HepG2 (cell line): ENCODE measurements around the gene DENND4B. TPM values are rescaled to one million over a fixed set of nuclear protein-coding genes. Genes with fewer than 3 reads are reported as not detected.
A peak's percentile ranks its signal among the peaks of the same experiment; 100 is the strongest.

Experiments used
- FOXO1 ChIP-seq: sonication (generic); formaldehyde crosslinking; IDR thresholded peaks from 2 replicates; pipeline ENCODE4 v1.4.0; 2020; ENCODE audit warnings: missing genetic modification reagents
- FUBP1 ChIP-seq: sonication (generic); formaldehyde crosslinking; IDR thresholded peaks from 2 replicates; pipeline ENCODE4 v1.5.1; 2020; ENCODE audit warnings: missing genetic modification reagents, mild to moderate bottlenecking, borderline replicate concordance
- GFI1 ChIP-seq: sonication (generic); formaldehyde crosslinking; IDR thresholded peaks from 2 replicates; pipeline ENCODE4 v1.5.0; 2020; ENCODE audit warnings: missing genetic modification reagents, mild to moderate bottlenecking, borderline replicate concordance
- KLF15 ChIP-seq: sonication (generic); formaldehyde crosslinking; IDR thresholded peaks from 2 replicates; pipeline ENCODE4 v1.8.1; 2023; ENCODE audit warnings: borderline replicate concordance, mild to moderate bottlenecking, inconsistent platforms, missing genetic modification reagents, mixed read lengths
- KMT2B ChIP-seq: IDR thresholded peaks from 2 replicates; pipeline ENCODE4 v1.6.1; 2016; ENCODE audit warnings: missing genetic modification reagents, missing compliant biosample characterization
- MBD4 ChIP-seq: IDR thresholded peaks from 2 replicates; pipeline ENCODE4 v1.6.1; 2012; ENCODE audit warnings: low read length, inconsistent platforms, borderline replicate concordance
- NONO ChIP-seq, 2 experiments: fragments of 450-650 bp in 1 of 2; sonication (generic) in 1 of 2; formaldehyde crosslinking in 1 of 2; IDR thresholded peaks in 1 of 2; conservative IDR thresholded peaks in 1 of 2; 2 replicates each; pipeline versions ENCODE4 v1.6.1 to v1.8.0; 2017 to 2022; ENCODE audit warnings: mild to moderate bottlenecking in 1 of 2, missing genetic modification reagents in 1 of 2, moderate library complexity in 1 of 2
- PCBP2 ChIP-seq: fragments of 200-400 bp; formaldehyde crosslinking; optimal IDR thresholded peaks from 2 replicates; pipeline ENCODE3; 2018; ENCODE audit warnings: low read length, low read depth; ENCODE audit not compliant: poor library complexity, severe bottlenecking
- RARA ChIP-seq: IDR thresholded peaks from 2 replicates; pipeline ENCODE4 v1.6.1; 2016; ENCODE audit warnings: missing genetic modification reagents, missing compliant biosample characterization
- TAF15 ChIP-seq: fragments of 200-400 bp; formaldehyde crosslinking; IDR thresholded peaks from one replicate; pipeline ENCODE4 v1.6.1; 2018; ENCODE audit warnings: mild to moderate bottlenecking, low read depth, low read length; ENCODE audit not compliant: poor library complexity, severe bottlenecking
- U2AF1 ChIP-seq: fragments of 200-400 bp; formaldehyde crosslinking; optimal IDR thresholded peaks from 2 replicates; pipeline ENCODE3; 2017; ENCODE audit warnings: mild to moderate bottlenecking, low read depth, low read length
- ZBTB4 ChIP-seq: sonication (generic); formaldehyde crosslinking; IDR thresholded peaks from 2 replicates; pipeline ENCODE4 v1.4.0; 2020; ENCODE audit warnings: missing genetic modification reagents, mild to moderate bottlenecking, borderline replicate concordance
- ZNF30 ChIP-seq: sonication (generic); formaldehyde crosslinking; IDR thresholded peaks from 2 replicates; pipeline ENCODE4 v1.5.0; 2020; ENCODE audit warnings: mild to moderate bottlenecking, missing genetic modification reagents
- ZNF614 ChIP-seq: IDR thresholded peaks from 2 replicates; pipeline ENCODE4 v1.6.1; 2018; ENCODE audit warnings: missing biosample characterization, missing genetic modification reagents, inconsistent platforms, borderline replicate concordance
- ZNF749 ChIP-seq: sonication (generic); formaldehyde crosslinking; IDR thresholded peaks from 2 replicates; pipeline ENCODE4 v1.8.0; 2022; ENCODE audit warnings: mild to moderate bottlenecking, missing genetic modification reagents, moderate library complexity, borderline replicate concordance
- ZNF761 ChIP-seq: sonication (generic); formaldehyde crosslinking; conservative IDR thresholded peaks from 2 replicates; pipeline ENCODE4 v1.4.0; 2020; ENCODE audit warnings: mild to moderate bottlenecking, missing genetic modification reagents
- polyA plus RNA-seq, 8 experiments: library from polyadenylated mRNA; depleted of rRNA in 3 of 8; stranded (reverse) in 7 of 8; unstranded in 1 of 8; fragments of >200 nt; fragmentation: Illumina TruSeq in 4 of 8; extraction: Trizol in 4 of 8; gene quantifications; 2 replicates each; pipeline versions ENCODE4 v1.2.1 to v1.2.3, GENCODE V29; 2011 to 2016; ENCODE audit warnings: low read depth in 4 of 8, missing spikeins in 1 of 8, mixed read lengths in 1 of 8; ENCODE audit not compliant: insufficient read depth in 1 of 8
- total RNA-seq, 5 experiments: library from RNA; depleted of rRNA; stranded (reverse); fragments of >200 nt; fragmentation: Illumina TruSeq; extraction: Trizol; gene quantifications; 2 replicates each; pipeline ENCODE4 v1.2.3, GENCODE V29; 2016; ENCODE audit warnings: low read depth in 1 of 5
- TF ChIP-seq, protein P1 (sequence below): IDR thresholded peaks from 2 replicates; pipeline ENCODE4 v1.6.1; 2016
- TF ChIP-seq, protein P2 (sequence below): IDR thresholded peaks from 2 replicates; pipeline ENCODE4 v1.6.1; 2016

The DENND4B gene
- total and polyA plus RNA-seq, 2 of the 13 experiments (the other 11 are each of a cell fraction or from before 2014, with no cell fraction given), result 15.1 to 20.3 TPM

GRCh38 chr1:153953859-153954365 is 7.4 kb upstream of the DENND4B start (continued):
- TF ChIP-seq KLF15 (CRISPR knock-in tag), result no peak; the same call in 1 of the 2 replicates
- TF ChIP-seq ZBTB4 (CRISPR knock-in tag), result no peak
- no peak for TF ChIP-seq MBD4
- TF ChIP-seq KMT2B, result 0 out of 2 replicates have a peak, but pooled peaks have one; percentile 52
- peak; percentile 64 for TF ChIP-seq FOXO1 (CRISPR knock-in tag)
- no peak for TF ChIP-seq U2AF1
- TF ChIP-seq, protein P1, sequence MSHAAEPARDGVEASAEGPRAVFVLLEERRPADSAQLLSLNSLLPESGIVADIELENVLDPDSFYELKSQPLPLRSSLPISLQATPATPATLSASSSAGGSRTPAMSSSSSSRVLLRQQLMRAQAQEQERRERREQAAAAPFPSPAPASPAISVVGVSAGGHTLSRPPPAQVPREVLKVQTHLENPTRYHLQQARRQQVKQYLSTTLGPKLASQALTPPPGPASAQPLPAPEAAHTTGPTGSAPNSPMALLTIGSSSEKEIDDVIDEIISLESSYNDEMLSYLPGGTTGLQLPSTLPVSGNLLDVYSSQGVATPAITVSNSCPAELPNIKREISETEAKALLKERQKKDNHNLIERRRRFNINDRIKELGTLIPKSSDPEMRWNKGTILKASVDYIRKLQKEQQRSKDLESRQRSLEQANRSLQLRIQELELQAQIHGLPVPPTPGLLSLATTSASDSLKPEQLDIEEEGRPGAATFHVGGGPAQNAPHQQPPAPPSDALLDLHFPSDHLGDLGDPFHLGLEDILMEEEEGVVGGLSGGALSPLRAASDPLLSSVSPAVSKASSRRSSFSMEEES, result no peak
- no peak for TF ChIP-seq ZNF614 (CRISPR knock-in tag)
- no peak for TF ChIP-seq NONO (IDR thresholded peaks at IDR 0.05)
- peak; percentile 58 for TF ChIP-seq NONO (CRISPR knock-in tag; conservative IDR thresholded peaks at IDR 0.05)
- no peak for TF ChIP-seq GFI1 (CRISPR knock-in tag)
- no peak for TF ChIP-seq ZNF761 (CRISPR knock-in tag)
- no peak for TF ChIP-seq PCBP2
- peak; percentile 42; the same call in 1 of the 2 replicates for TF ChIP-seq RARA (CRISPR knock-in tag)
- TF ChIP-seq TAF15, result no peak
- no peak for TF ChIP-seq FUBP1 (CRISPR knock-in tag)
- TF ChIP-seq, protein P2, sequence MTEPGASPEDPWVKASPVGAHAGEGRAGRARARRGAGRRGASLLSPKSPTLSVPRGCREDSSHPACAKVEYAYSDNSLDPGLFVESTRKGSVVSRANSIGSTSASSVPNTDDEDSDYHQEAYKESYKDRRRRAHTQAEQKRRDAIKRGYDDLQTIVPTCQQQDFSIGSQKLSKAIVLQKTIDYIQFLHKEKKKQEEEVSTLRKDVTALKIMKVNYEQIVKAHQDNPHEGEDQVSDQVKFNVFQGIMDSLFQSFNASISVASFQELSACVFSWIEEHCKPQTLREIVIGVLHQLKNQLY (CRISPR knock-in tag), result no peak
- no peak for TF ChIP-seq ZNF30 (CRISPR knock-in tag)
- TF ChIP-seq ZNF749 (CRISPR knock-in tag), result no peak
